ENCODE measurements around the gene DMBX1.

GRCh38 chr1:46466477-46467182 is 23.0 kb upstream of the DMBX1 start:
- TF ChIP-seq ZFX (IDR thresholded peaks at IDR 0.05) (no peak), CTCF (conservative IDR thresholded peaks at IDR 0.05) (no peak)

Measured in C4-2B (cell line).